ENCODE measurements around the gene CCDC9B. TPM values are rescaled to one million over a fixed set of nuclear protein-coding genes. Genes with fewer than 3 reads are reported as not detected.

Gene CCDC9B
- polyA plus RNA-seq, 4 donors, result 4.0 to 14.7 (median 8.0) TPM

DNA sequence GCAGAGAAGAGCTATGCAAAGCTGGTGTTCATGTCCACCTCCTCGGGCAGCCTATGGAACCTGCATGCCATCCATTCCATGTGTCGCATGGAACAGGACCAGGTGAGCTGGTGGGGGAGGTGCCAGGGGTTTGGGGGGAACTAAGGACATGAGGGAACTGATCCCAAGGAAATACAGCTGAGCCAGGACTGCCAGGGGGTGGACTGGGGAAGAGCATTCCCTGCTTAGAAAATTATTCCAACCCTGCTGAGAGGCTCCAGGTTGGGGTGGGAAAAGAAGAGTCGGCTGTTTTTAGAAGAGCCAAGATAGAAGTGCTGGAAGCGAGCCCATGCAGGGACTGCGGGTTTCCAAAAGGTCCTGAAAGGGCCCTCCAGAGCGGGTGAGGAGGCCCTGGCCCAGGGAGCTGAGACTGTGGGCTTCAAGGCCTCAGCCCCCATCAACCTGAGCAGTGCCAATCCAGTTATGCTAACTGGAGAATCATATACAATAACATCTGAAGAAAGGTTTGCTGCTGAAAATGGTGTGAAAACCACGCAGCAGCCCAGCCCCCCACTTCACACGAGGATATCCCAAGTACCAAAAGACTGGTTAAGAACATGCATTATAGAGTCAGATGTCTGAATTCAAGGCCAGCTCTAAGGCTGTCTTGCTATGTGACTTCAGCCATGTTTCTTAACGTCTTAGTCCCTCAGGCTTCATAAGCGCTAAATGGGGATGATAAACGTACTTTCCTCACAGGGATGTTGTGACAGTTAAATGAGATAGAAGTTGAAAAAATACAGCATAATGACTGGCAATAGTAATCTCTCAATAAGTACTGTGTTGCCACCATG, 25.1 kb upstream of the CCDC9B start:
- DNase-seq (ENCODE audit: low read depth in 4 of 4, low spot score in 2 of 4), result no peak

DNA sequence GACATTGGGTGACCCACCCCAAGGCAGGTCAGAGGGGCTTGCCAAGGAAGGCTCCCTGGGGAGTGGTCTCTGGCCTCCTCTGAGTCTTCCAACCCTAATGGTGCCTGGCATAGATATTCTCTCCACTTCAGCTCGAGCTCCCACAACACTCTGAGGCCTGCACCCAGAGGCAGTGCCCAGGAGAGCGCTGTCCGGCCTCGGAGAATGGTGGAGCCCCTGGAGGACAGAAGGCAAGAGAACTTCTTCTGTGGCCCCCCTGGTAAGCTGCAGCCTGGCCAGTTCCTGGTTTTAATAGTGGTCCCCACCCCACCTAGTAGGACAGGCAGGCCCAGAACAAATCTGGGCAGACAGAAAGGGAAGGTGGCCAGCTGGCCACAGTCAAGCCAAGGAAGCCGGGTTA, 24.3 kb upstream of the CCDC9B start:
- no peak for DNase-seq (ENCODE audit: low read depth in 4 of 4, low spot score in 2 of 4)

DNA sequence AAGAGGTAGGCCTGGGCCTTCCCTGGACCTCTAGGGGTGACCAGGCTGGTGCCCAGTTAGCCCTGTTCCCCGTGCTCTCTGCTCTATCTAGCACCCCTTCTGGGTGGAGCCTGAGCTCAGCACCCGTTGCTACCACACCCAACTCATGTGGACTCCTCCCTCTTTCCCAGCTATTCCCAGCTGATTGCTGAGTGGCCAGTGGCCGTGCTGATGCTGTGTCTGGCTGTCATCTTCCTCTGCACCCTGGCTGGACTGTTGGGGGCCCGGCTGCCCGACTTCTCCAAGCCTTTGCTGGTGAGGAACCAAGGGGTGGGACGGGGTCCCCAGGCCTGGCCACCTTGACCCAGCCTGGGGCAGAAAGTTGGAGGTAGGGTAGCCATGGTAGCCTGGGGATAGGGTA, 23.5 kb upstream of the CCDC9B start:
- DNase-seq (ENCODE audit: low read depth in 4 of 4, low spot score in 2 of 4), result no peak

DNA sequence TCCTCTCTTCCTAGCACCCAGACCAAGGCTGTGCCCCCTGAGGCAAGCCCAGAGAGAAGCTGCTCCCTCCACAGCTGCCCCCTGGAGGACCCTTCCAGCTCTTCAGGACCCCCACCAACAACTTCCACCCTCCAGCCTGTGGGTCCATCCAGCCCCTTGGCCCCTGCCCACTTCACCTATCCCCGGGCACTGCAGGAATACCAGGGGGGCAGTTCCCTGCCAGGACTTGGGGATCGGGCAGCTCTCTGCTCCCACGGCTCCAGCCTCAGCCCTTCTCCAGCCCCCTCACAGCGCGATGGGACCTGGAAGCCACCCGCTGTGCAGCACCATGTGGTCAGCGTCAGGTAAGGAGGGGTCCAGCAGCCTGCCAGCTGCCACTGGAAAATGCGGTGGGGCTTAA, 22.9 kb upstream of the CCDC9B start:
- DNase-seq (ENCODE audit: low read depth in 4 of 4, low spot score in 2 of 4), result no peak

DNA sequence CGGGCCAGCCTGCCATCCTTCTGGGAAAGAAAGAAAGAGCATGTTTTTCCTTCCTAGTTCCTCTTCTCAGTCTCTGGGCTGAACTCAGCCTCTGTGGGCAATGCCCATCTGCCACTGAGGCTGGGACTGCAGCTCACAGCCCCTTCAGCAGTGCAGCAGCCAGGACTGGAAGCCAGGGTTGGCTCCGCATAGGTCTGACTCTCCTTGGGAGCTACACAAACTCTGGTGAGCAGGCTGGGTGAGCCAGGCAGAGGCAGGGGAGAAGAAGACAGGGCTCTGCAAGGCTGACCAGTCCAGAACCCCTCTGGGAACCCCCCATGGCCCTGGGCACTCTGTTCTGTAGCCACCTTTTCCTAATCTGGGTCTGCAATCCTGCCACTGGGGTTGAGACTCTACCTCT, 20.9 kb upstream of the CCDC9B start:
- no peak for DNase-seq (ENCODE audit: low read depth in 4 of 4, low spot score in 2 of 4)

DNA sequence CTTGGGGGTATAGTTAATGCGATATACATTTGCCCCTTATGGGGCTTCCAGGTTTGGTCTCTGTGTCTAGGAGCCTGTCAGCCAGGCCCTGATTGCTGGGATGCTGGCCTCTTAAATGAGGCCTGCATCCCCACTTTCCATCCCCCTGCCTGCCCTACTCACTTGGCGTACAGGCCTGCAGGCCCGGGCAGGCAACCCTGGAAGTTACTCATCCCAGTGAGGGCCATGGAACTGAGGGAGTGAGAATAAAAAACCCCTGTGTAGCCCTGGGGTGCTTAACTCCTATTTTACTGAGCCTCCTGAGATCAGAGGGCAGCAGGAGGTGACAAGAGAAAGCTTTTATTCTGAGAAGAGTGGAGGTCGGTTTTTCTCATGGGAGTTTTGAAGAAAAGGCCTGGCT, 19.3 kb upstream of the CCDC9B start:
- no peak for DNase-seq (ENCODE audit: low read depth in 4 of 4, low spot score in 2 of 4)

DNA sequence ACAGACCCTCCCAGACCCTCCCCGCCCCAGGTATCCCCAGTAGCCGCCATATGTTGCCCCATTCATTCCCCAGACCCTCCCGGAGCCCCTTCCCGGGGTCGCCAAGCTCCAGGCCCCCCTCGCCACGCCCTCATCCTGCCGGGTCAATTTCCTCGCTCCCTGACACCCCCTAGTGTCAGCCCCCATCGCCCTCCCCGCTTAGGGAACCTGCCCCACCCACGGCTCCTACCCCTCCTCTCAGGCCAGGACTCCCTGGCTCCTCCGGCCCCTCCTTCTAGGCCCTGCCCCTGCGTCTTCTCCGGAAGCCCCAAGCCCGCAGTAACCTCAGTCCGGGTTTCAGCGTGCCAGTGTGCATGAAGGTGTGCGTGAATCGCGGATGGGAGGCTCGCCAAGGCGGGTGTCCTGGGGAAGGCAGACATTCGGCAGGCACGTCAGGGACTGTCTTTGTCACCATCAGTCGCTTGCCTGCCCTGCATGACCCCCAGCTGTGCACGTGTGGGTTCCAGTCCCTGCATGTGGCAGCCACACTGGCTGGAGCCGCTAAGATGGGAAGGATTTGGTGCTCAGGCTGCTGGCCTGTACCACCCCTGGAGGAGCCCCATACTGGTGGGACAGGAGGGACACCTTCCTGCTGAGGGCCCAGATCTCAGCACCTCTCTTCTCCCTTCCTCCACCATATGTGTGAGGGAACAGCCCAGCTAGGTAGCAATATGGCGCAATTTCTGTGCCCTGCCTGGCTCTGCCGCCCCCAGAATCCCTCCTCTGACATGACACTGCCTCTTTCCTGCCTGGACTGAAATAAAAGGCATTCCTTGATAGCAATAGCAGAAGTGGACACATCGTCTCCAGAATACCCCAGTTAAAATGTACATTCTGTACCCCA, 18.0 kb upstream of the CCDC9B start:
- no peak for DNase-seq (ENCODE audit: low read depth in 4 of 4, low spot score in 2 of 4)

DNA sequence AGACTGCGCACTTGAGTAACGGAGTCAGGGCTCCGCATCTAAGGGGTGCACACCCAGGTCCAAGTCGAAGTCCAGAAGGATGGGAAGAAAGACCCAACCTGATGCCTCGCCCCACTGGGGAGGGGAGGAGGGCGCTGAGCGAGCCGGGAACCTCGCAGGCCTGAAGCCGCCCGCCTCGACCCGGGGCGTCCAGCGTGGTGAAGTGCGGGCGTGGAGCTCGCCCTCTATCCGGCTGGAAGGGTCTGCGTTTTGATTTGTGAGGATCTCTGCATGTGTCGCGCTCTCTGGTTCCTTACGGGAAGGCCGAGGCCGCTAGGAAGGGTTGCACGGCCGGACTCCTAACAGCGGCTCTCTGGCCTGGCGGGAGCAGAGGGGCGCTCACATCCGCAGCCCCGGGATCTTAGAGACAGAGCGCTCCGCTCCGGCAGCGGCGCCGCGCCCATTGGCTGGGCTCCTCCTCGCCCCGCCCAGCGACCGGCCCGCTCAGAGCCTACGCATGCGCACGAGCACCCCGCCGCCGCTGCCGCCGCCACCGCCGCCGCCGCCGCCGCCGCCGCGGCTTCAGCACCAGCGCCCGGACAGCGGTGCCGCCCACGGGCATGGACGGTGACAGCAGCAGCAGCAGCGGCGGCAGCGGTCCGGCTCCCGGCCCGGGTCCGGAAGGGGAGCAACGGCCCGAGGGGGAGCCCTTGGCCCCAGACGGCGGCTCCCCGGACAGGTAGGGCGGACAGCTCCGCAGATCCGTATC, 17.2 kb upstream of the CCDC9B start, which contains the start of gene DISP2:
Gene DISP2 (plus strand): TSS at position 497 of the 748 bp plus-strand sequence. CDS start 103 bp downstream, at position 600.
- DNase-seq (ENCODE audit: low read depth in 4 of 4, low spot score in 2 of 4), result peak in 1 of 4 donors; percentile 46

DNA sequence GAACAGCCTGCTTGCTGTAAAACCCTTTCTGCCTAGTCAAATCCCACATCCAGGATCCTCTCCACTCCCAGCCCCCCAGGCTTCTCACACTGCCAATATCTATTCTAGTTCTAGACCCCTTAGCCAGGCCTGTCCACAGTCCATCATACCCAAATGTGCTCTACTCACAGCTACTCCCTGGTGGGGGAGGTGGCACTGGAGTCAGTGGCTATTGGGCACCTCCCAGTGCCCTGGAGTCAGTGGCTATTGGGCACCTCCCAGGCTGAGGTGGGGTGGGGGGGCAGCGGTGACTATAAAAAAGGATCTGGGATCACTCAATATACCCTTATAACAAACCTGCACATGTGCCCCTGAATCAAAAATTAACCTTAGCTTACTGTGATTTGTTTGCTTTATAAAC, 16.5 kb upstream of the CCDC9B start:
- DNase-seq (ENCODE audit: low read depth in 4 of 4, low spot score in 2 of 4), result no peak

DNA sequence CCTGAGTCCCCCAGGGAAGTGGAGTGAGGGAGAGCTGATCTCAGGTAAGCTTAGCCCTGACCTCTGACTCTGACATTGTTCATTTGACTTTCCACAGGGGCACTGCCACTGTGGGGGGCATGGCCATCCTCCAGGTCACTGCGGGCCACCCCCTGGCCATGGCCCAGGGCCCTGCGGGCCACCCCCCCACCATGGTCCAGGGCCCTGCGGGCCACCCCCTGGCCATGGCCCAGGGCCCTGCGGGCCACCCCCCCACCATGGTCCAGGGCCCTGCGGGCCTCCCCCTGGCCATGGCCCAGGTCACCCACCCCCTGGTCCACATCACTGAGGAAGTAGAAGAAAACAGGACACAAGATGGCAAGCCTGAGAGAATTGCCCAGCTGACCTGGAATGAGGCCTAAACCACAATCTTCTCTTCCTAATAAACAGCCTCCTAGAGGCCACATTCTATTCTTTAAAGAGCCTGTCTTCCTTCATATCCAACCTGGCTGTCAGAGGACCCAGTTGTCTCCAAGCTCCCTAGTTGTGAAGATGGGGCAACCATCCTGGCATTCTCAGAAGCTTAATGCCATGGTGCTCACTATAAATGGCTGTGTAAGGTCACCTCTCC, 15.3 kb upstream of the CCDC9B start:
- DNase-seq (ENCODE audit: low read depth in 4 of 4, low spot score in 2 of 4), result no peak

DNA sequence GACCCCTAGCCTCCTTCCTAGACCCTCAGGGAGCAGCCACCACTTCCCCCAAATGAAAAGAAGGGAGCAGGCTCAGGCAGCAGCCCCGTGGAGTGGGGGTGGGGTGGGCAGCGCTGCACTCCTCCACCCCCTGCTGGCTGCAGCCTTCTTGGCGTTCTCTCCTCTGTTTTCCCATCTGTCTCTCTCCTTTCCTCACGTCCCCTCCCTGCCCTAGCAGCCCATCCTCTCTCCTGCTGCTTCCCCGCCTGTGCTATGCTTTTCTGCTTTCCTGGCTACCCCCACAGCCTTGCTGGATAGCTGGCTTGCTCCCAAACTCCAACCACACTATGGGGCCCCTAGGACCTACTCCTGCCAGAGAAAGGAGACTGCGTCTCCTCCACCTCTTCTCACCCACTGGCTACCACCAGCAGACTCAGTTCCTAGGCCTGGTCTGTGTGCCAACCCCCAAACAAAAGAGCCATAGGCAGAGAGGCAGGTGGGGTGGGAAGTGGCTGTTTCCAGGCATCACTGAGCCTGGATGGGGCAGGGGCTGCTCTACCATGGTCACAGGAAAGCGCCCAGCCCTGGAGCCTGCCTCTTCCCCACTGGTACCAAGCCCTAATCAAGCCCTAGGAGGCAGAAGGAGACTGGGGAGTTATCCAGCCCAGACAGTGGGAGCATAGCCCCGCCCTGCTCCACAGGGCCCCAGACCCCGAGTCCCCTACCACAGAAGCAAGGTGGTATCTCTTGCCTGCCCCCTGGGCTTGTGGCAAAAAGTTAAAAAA, 13.9 kb upstream of the CCDC9B start:
- DNase-seq (ENCODE audit: low read depth in 4 of 4, low spot score in 2 of 4), result no peak

DNA sequence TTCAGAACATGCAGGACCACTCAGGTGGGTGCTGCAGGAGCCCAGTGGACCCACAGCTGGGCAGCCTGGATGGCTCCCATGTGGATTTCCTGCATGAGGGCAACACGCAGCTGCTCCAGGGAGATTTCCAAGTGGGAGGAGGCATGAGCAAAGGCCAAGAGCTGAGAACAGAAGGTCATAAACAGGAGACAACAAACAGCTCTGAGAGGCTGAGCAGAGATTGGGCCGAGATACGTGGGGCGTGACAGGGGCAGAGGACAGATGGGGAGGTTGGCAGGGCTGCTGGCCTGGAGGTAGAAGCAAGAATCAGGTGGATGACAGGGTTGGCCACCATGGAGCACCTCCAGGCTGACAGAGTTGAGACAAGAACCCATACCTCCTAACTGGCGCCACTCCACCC, 13.0 kb upstream of the CCDC9B start:
- DNase-seq (ENCODE audit: low read depth in 4 of 4, low spot score in 2 of 4), result no peak

DNA sequence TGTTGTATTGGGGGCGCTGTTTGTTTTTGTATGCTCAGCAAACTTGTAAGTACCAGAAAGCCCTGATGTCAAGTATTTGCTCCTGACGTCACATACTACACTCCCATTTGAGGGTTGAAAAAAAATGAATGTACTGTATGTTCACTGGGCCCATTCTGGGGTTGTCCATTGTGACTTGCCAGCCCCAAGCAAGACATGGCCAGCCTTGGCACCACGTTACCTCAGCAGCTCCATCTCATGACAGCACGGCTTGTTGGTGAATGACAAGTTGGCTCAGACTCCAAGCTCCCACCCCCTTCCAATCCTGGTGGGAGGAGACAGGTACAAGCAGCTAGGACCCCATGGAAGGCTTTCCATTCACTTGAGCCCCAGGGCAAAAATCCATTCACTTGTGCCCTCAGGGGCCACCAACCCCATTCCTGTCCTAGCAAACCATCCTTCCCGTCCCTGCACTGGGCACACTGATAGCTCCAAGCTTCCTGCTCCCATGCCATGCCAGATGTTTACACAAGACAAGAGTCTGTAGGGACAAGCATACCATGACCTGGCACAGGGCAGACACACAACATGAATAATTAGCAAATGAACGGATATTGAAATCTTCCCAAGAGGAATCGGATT, 11.7 kb upstream of the CCDC9B start:
- DNase-seq (ENCODE audit: low read depth in 4 of 4, low spot score in 2 of 4), result no peak

DNA sequence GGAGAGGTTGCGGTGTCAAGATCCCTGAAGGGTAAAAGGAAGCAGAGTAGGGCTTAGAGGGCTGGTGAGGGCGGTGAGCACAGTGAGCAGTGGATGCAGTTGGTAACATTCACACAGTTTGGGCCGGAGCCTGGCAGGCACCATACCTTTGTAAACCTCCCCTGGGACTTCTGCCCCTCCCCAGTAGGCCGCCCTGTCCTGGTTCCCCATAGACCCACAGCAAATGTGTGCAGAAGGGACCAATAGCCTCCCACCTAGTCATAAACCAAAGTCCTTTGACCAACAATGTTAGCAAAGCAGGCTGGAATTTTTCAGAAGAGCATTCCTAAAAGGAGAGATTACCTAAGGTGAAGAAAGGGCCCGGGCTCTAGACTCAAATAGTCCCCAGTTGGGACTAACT, 8.4 kb upstream of the CCDC9B start:
- DNase-seq (ENCODE audit: low read depth in 4 of 4, low spot score in 2 of 4), result no peak

DNA sequence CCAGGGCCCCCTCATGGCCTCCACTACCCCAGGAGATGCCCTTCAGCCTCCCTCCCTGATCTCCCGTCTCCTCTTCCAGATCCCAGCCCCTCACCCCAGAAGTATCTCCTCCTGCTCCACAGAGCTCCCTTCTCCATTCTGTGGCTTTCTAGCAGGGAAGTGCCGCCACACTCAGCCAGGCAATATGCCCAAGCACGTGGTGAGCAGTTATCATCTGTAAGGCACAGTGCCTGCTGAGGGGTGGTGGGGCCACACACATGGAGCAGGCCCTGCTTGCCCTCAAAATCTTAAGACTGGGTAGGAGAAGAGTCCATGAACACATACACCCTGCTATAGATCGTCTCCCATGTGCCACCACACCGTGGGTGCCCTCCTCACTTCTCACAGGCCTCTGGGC, 7.7 kb upstream of the CCDC9B start:
- DNase-seq (ENCODE audit: low read depth in 4 of 4, low spot score in 2 of 4), result no peak

DNA sequence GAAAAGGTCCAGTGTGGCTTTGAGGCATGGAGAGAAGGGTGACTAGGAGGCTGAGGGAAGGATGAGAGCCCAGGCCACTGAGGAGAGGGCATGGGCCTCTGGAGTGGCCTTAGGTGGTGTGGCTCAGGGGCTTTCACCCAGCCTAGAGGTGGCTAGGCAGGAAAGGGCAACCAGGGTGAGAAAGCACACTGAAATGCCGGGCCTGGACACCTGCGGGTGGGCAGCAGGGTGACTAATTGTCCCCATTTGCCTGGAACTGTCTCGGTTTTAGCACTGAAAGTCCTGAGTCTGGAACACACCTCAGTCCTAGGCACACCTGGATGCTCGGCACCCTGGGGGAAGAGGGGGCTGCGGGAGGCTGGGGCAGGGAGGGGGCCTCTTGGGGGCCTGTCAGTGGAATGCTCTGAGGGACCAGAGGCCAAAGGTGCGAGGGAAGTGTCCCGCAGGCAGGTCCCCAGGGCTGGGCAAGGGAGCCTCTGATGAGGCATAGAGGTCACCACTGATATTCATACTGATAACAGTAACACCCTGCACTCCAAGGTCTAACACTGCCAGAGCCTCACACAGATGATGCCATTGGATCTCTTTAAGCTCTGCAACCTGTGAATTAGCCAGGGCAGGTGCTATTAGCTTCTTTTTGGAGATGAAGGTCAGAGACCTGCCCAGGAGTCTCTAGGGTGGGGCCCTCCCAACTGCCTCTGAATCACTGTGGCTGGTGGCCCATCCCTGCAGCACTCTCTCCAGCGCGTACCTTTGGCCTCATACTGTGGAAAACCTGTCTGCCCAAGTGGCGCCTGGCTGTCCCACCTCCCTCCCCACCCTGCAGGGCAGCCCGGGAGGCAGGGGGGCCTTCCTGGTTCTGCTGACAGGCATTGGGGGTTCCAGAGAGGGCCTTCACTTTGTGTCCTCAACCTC, 7.1 kb upstream of the CCDC9B start:
- no peak for DNase-seq (ENCODE audit: low read depth in 4 of 4, low spot score in 2 of 4)

DNA sequence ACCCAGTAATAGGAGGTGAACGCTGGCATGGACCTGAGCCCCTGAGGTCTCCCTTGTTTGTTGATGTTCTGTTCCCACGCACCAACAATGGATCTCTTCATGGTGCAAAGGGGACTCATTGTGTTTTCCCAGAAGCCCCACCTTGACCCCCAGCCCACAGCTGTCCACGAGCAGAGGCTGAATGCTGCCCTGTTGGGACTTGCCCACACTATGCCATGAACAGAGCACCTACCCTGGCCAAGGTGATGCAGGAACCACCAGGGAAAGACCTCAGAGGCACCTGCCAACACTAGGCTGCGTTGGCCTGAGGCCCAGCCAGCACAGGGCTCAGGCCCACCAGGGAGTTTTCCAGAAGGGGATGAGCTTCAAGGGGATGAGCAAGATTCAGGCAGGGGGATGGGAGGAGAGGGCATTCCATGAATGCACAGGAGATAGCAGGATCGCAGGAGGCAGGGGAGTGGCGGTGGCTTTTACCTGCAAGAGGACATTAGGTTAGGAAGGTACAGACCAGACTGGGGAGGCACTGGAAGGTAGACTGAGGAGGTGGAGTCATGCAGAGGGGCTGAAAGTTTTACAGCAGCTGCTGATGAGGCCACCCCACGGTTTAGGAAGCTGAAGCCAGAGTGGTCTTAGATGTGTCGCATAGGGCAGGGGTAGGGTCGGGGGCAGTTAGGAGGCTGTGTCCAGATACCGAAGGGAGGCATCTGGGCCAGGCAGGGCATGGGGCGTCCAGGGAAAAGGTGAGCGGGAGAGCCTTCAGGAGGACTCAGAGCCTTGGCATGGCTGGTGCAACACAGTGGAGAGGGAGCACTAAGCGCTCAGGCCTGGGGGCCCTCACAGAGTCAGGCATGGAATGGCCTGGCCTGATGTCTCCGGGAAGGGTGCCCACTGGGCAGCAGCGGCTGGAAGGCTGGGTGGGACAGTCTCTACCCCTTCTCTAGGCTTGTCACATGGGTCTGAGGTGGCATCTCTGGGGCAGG, 6.1 kb upstream of the CCDC9B start:
- DNase-seq (ENCODE audit: low read depth in 4 of 4, low spot score in 2 of 4), result no peak

Measured in left renal cortex interstitium (tissue), 4 donors.